OCI-LY7 (cell line): ENCODE data around the gene GRHL3. TPM values are rescaled to one million over a fixed set of nuclear protein-coding genes. Genes with fewer than 3 reads are reported as not detected.
"Not testable (repeated sequence)": the region's sequence is repeated elsewhere in the genome, so short reads cannot be mapped to it uniquely, and the experiment has no call there.

ENCODE experiments used
- BruUV-seq: library from RNA; stranded (reverse); fragments of 400-500 nt; replicated peaks from 2 replicates; lab custom pipeline; 2021; lab: Mats Ljungman, UMichigan
- CTCF ChIA-PET: fragments of 300-600 bp; sonication (Branson Sonifier 250); formaldehyde crosslinking; loops from one replicate; lab custom pipeline; 2022; ENCODE audit warnings: antibody characterized with exemption; ENCODE audit not compliant: unreplicated experiment; lab: Charles Lee
- POLR2A ChIA-PET: fragments of 300-600 bp; sonication (Branson Sonifier 250); formaldehyde crosslinking; loops from one replicate; lab custom pipeline; 2022; ENCODE audit warnings: antibody characterized with exemption; lab: Charles Lee
- DNase-seq: peaks from one replicate; pipeline ENCODE4 v3.0.0-alpha.2; 2015; ENCODE audit warnings: low spot score
- H2AFZ ChIP-seq: fragments of 200-600 bp; sonication (generic), shearing (Covaris generic); 2 replicates; pipeline ENCODE4 v1.6.1; 2014; ENCODE audit warnings: mild to moderate bottlenecking, antibody characterized with exemption, low read length, moderate library complexity
- H3K27ac ChIP-seq: fragments of 200-600 bp; sonication (generic); 2 replicates; pipeline ENCODE4 v1.5.1; 2014; ENCODE audit warnings: mixed run types, low read depth, mild to moderate bottlenecking, moderate library complexity, low read length, inconsistent platforms; ENCODE audit not compliant: poor library complexity, severe bottlenecking
- H3K36me3 ChIP-seq: fragments of 200-600 bp; sonication (generic); 2 replicates; pipeline ENCODE4 v1.6.1; 2014; ENCODE audit warnings: mild to moderate bottlenecking, antibody characterized with exemption, low read length, moderate library complexity, mixed read lengths; ENCODE audit not compliant: insufficient read depth
- H3K4me1 ChIP-seq: fragments of 200-600 bp; sonication (generic); 2 replicates; pipeline ENCODE4 v1.5.1; 2014; ENCODE audit warnings: mild to moderate bottlenecking, low read length; ENCODE audit not compliant: insufficient read depth, poor library complexity, severe bottlenecking
- H3K4me2 ChIP-seq: fragments of 200-600 bp; sonication (generic); 2 replicates; pipeline ENCODE4 v1.6.1; 2014; ENCODE audit warnings: mild to moderate bottlenecking, low read length
- H3K4me3 ChIP-seq: fragments of 200-600 bp; sonication (generic); 2 replicates; pipeline ENCODE4 v1.5.1; 2014; ENCODE audit warnings: mild to moderate bottlenecking, low read depth, low read length; ENCODE audit not compliant: poor library complexity, severe bottlenecking
- H3K79me2 ChIP-seq: fragments of 200-600 bp; sonication (generic); 2 replicates; pipeline ENCODE4 v1.6.1; 2016; ENCODE audit warnings: low read depth, mild to moderate bottlenecking, low read length, moderate library complexity, mixed read lengths; ENCODE audit not compliant: insufficient read depth
- H3K9me2 ChIP-seq: fragments of 200-600 bp; sonication (generic); 2 replicates; pipeline ENCODE4 v1.6.1; 2016; ENCODE audit warnings: mild to moderate bottlenecking, low read length, mixed read lengths; ENCODE audit not compliant: insufficient read depth
- H3K9me3 ChIP-seq: fragments of 200-600 bp; sonication (generic); 2 replicates; pipeline ENCODE4 v1.6.1; 2014; ENCODE audit warnings: mild to moderate bottlenecking, mixed run types, low read length, mixed read lengths
- H4K20me1 ChIP-seq: fragments of 200-600 bp; sonication (generic); 2 replicates; pipeline ENCODE4 v1.6.1; 2014; ENCODE audit warnings: mild to moderate bottlenecking, antibody characterized with exemption, low read length, moderate library complexity, mixed read lengths; ENCODE audit not compliant: insufficient read depth
- CTCF ChIP-seq: fragments of 200-600 bp; sonication (generic); conservative IDR thresholded peaks from 2 replicates; pipeline ENCODE4 v1.5.1; 2014; ENCODE audit warnings: mild to moderate bottlenecking, antibody characterized with exemption, low read length, moderate library complexity, mixed read lengths
- EZH2phosphoT487 ChIP-seq: fragments of 200-600 bp; sonication (generic); IDR thresholded peaks from 2 replicates; pipeline ENCODE4 v1.6.1; 2018; ENCODE audit warnings: low read depth, borderline replicate concordance, mild to moderate bottlenecking, mixed run types, antibody characterized with exemption, low read length, moderate library complexity, mixed read lengths
- intact Hi-C: fragments of 100-400 bp; cut with micrococcal nuclease; formaldehyde crosslinking; loops from one replicate; pipeline ENCODE4 v1.10.0; 2022; ENCODE audit not compliant: unreplicated experiment
- total RNA-seq, 2 experiments: library from RNA; depleted of rRNA in 1 of 2; stranded (reverse); fragments of >200 nt in 1 of 2; shearing (Covaris generic) in 1 of 2; gene quantifications; 2 replicates each; pipeline ENCODE4 v1.2.3, GENCODE V29; 2014 to 2022

The GRHL3 gene
- total RNA-seq, 2 experiments from 2014 or later: 0.09 to 0.65 TPM

GRCh38 chr1:24285231-24285630 is 33.9 kb upstream of the GRHL3 start:
- H3K9me3 ChIP-seq: no peaks in the 10 kb centered on the region
- POLR2A ChIA-PET: no interaction called here
- TF ChIP-seq EZH2phosphoT487 (no peak), CTCF (no peak)
- no peak overlapping the region for H2AFZ ChIP-seq
- CTCF ChIA-PET: no interaction called here
- intact Hi-C loops: no loop called here
- no peak for DNase-seq
- no peaks in the 10 kb centered on the region for H3K36me3 ChIP-seq
- H3K4me1 ChIP-seq: no peaks in the 10 kb centered on the region
- H3K79me2 ChIP-seq: no peaks in the 10 kb centered on the region
- H3K9me2 ChIP-seq: no peaks in the 10 kb centered on the region
- no peak overlapping the region for H3K4me3 ChIP-seq
- H3K27ac ChIP-seq: no peak overlapping the region
- no peaks in the 10 kb centered on the region for H4K20me1 ChIP-seq
- no TSS peak for BruUV-seq
- H3K4me2 ChIP-seq: no peak overlapping the region

- no peaks in the 10 kb centered on the region for H3K9me2 ChIP-seq
- no peak overlapping the region for H3K4me2 ChIP-seq
- no peaks in the 10 kb centered on the region for H4K20me1 ChIP-seq
- H3K9me3 ChIP-seq: no peaks in the 10 kb centered on the region
- BruUV-seq: no TSS peak
- ChIA-PET CTCF (no interaction called here), POLR2A (interaction anchor here (0.6 to 1.0 kb wide), 4 partner anchors 17 to 254 kb away, joined by 3 to 8 read pairs (median 4); no protein-coding TSS in a partner anchor)
- no peak overlapping the region for H2AFZ ChIP-seq
- H3K27ac ChIP-seq: no peak overlapping the region
- intact Hi-C loops: no loop called here
- H3K4me1 ChIP-seq: no peaks in the 10 kb centered on the region
- no peak overlapping the region for H3K4me3 ChIP-seq
- no peaks in the 10 kb centered on the region for H3K79me2 ChIP-seq
- DNase-seq: no peak
- H3K36me3 ChIP-seq: no peaks in the 10 kb centered on the region
- TF ChIP-seq CTCF (no peak), EZH2phosphoT487 (no peak)
Measured at GRCh38 chr1:24286246-24287010, 32.7 kb upstream of the GRHL3 start.

GRCh38 chr1:24287779-24288178 is 31.4 kb upstream of the GRHL3 start:
- DNase-seq, H4K20me1 ChIP-seq, H2AFZ ChIP-seq, H3K9me3 ChIP-seq, H3K4me2 ChIP-seq, H3K27ac ChIP-seq, H3K36me3 ChIP-seq, H3K79me2 ChIP-seq, H3K4me3 ChIP-seq, CTCF ChIA-PET, H3K9me2 ChIP-seq, H3K4me1 ChIP-seq, BruUV-seq, intact Hi-C loops: not testable (repeated sequence)
- POLR2A ChIA-PET: interaction anchor here (0.6 to 0.8 kb wide), 2 partner anchors 14 to 31 kb away, joined by 4 to 9 read pairs; no protein-coding TSS in a partner anchor
